WERI-Rb-1 (cell line): Measurements from ENCODE around the gene TNNC1.

ENCODE experiments used
- DNase-seq: peaks from one replicate; pipeline ENCODE4 v3.0.0-alpha.2; 2020
- H3K27ac ChIP-seq: fragments of 250-450 bp; sonication (Bioruptor Pico); 2 replicates; pipeline ENCODE4 v1.5.1; 2020; ENCODE audit warnings: mild to moderate bottlenecking, moderate library complexity
- H3K27me3 ChIP-seq: fragments of 250-450 bp; sonication (Bioruptor Pico); 2 replicates; pipeline ENCODE4 v1.5.1; 2021; ENCODE audit warnings: mild to moderate bottlenecking, low read depth, moderate library complexity; ENCODE audit not compliant: insufficient read depth, severe bottlenecking
- H3K36me3 ChIP-seq: fragments of 250-450 bp; sonication (Bioruptor Pico); 2 replicates; pipeline ENCODE4 v1.5.1; 2020; ENCODE audit warnings: mild to moderate bottlenecking, moderate library complexity
- H3K4me3 ChIP-seq: 2 replicates; pipeline ENCODE4 v1.5.1; 2011; ENCODE audit warnings: low read depth, mild to moderate bottlenecking, control low read depth, low read length
- H3K9me3 ChIP-seq: fragments of 250-450 bp; sonication (Bioruptor Pico); 2 replicates; pipeline ENCODE4 v1.5.1; 2021; ENCODE audit warnings: mild to moderate bottlenecking, moderate library complexity; ENCODE audit not compliant: severe bottlenecking
- CTCF ChIP-seq: IDR thresholded peaks from 2 replicates; pipeline ENCODE4 v1.5.1; 2011; ENCODE audit warnings: low read depth, mild to moderate bottlenecking, control low read depth, inconsistent platforms, low read length

The TNNC1 gene

GRCh38 chr3:52487050-52487787, 33.4 kb upstream of the TNNC1 start:
- no peak overlapping the region for H3K27ac ChIP-seq
- H3K4me3 ChIP-seq = no peak overlapping the region
- peaks cover 94% of the 10 kb centered on the region for H3K36me3 ChIP-seq
- no peaks in the 10 kb centered on the region for H3K9me3 ChIP-seq
- no peak for TF ChIP-seq CTCF
- no peaks in the 10 kb centered on the region for H3K27me3 ChIP-seq
- DNase-seq = no peak

- TF ChIP-seq CTCF = no peak
- Histone ChIP-seq H3K36me3 (peaks cover 94% of the 10 kb centered on the region), H3K4me3 (no peak overlapping the region), H3K27me3 (no peaks in the 10 kb centered on the region), H3K9me3 (no peaks in the 10 kb centered on the region), H3K27ac (no peak overlapping the region)
- no peak for DNase-seq
These were observed 31.0 kb upstream of the TNNC1 start for GRCh38 chr3:52484680-52485461.

GRCh38 chr3:52483577-52484381, 29.9 kb upstream of the TNNC1 start:
- DNase-seq = no peak
- Histone ChIP-seq H3K4me3 (no peak overlapping the region), H3K36me3 (peaks cover 94% of the 10 kb centered on the region), H3K27me3 (no peaks in the 10 kb centered on the region), H3K27ac (no peak overlapping the region), H3K9me3 (no peaks in the 10 kb centered on the region)
- TF ChIP-seq CTCF = no peak

- DNase-seq = no peak
- no peak for TF ChIP-seq CTCF
- no peaks in the 10 kb centered on the region for H3K9me3 ChIP-seq
- H3K27ac ChIP-seq = no peak overlapping the region
- no peaks in the 10 kb centered on the region for H3K27me3 ChIP-seq
- H3K4me3 ChIP-seq = no peak overlapping the region
- peaks cover 96% of the 10 kb centered on the region for H3K36me3 ChIP-seq
These were observed 29.2 kb upstream of the TNNC1 start for GRCh38 chr3:52483081-52483480.

- Histone ChIP-seq H3K36me3 (peaks cover 96% of the 10 kb centered on the region), H3K9me3 (no peaks in the 10 kb centered on the region), H3K4me3 (no peak overlapping the region), H3K27me3 (no peaks in the 10 kb centered on the region), H3K27ac (no peak overlapping the region)
- DNase-seq = peak; percentile 70
- peak; percentile 85 for TF ChIP-seq CTCF
These were observed 28.1 kb upstream of the TNNC1 start for GRCh38 chr3:52481819-52482521.
